ENCODE measurements around the gene SIX2. TPM values are rescaled to one million over a fixed set of nuclear protein-coding genes. Genes with fewer than 3 reads are reported as not detected.

The SIX2 gene
- total and polyA plus RNA-seq, 4 donors = not detected

DNA sequence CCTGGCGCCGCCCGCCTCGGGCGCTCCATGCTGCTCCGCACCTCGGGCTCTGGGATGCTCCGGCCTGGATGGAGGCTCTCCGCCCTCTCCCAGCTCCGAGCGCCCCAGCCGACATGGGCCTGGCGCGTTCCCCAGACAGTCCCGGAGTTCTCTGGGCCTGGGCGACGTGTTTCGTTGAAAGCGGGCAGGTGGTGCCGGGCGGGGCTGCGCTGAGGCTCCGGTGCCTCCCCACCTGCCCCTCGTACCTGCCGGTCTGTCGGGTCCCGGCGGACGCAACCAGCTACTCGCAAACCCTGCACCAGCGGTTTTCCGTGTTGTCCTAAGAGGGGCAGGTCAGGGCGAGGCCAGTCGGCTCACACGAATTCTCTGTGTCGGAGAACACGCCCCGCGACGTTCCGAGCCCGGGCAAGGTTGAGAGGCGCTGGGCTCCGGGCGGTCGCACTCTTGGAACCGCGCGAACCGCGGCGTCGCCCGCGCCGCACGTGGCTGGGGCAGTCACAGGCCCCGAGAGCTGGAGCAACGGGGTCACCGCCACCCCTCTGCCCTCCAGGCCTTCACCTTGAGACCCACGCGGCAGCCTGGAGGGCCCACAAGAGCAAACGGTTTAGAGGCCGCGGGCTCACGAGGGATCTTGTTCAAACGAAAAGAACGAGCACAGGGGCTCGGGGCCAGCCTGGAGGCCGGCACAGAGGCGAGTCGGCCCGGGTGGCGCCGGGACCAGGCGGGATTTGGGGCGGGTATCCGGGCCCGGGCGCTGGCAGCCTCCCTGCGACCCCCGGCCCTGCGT, 4.2 kb upstream of the SIX2 start:
- no peaks in the 10 kb centered on the region for H3K36me3 ChIP-seq (ENCODE audit: control insufficient read depth in 4 of 4, insufficient read depth in 3 of 4, low read depth in 1 of 4, low read length in 3 of 4)
- DNase-seq (ENCODE audit: low spot score) = no peak
- no peak for TF ChIP-seq TAF1 (conservative IDR thresholded peaks at IDR 0.05)
- TF ChIP-seq JUND (IDR thresholded peaks at IDR 0.05) = no peak
- TF ChIP-seq, protein P1, sequence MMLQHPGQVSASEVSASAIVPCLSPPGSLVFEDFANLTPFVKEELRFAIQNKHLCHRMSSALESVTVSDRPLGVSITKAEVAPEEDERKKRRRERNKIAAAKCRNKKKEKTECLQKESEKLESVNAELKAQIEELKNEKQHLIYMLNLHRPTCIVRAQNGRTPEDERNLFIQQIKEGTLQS (IDR thresholded peaks at IDR 0.05) = no peak
- TF ChIP-seq RXRA (IDR thresholded peaks at IDR 0.05) = no peak
- TF ChIP-seq, protein P2, sequence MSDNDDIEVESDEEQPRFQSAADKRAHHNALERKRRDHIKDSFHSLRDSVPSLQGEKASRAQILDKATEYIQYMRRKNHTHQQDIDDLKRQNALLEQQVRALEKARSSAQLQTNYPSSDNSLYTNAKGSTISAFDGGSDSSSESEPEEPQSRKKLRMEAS (IDR thresholded peaks at IDR 0.05) = no peak
- no peak for TF ChIP-seq FOXA1 (IDR thresholded peaks at IDR 0.05)
- no peak for TF ChIP-seq NR2F2 (IDR thresholded peaks at IDR 0.05)
- no peak for TF ChIP-seq EGR1 (IDR thresholded peaks at IDR 0.05; ENCODE audit: low read depth in 2 of 2)
- no peak for TF ChIP-seq HNF4A (conservative IDR thresholded peaks at IDR 0.05)
- TF ChIP-seq HNF4G (IDR thresholded peaks at IDR 0.05) = no peak
- TF ChIP-seq, protein P3, sequence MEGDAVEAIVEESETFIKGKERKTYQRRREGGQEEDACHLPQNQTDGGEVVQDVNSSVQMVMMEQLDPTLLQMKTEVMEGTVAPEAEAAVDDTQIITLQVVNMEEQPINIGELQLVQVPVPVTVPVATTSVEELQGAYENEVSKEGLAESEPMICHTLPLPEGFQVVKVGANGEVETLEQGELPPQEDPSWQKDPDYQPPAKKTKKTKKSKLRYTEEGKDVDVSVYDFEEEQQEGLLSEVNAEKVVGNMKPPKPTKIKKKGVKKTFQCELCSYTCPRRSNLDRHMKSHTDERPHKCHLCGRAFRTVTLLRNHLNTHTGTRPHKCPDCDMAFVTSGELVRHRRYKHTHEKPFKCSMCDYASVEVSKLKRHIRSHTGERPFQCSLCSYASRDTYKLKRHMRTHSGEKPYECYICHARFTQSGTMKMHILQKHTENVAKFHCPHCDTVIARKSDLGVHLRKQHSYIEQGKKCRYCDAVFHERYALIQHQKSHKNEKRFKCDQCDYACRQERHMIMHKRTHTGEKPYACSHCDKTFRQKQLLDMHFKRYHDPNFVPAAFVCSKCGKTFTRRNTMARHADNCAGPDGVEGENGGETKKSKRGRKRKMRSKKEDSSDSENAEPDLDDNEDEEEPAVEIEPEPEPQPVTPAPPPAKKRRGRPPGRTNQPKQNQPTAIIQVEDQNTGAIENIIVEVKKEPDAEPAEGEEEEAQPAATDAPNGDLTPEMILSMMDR (IDR thresholded peaks at IDR 0.05; ENCODE audit: low read depth, low read length, missing input control) = no peak
- peaks cover 4 to 33% (median 20%) of the 10 kb centered on the region in 4 donors for H3K27me3 ChIP-seq (ENCODE audit: control insufficient read depth in 4 of 4, insufficient read depth in 4 of 4, low read length in 3 of 4)
- WGBS = 8% methylated on average over 83 of the region's 83 CpGs
- H3K4me1 ChIP-seq (ENCODE audit: control insufficient read depth in 4 of 4, insufficient read depth in 4 of 4, low read length in 3 of 4) = peaks cover 24 to 31% (median 29%) of the 10 kb centered on the region in 4 donors
- peaks cover 0 to 5% (median 0%) of the 10 kb centered on the region in 4 donors for H3K9me3 ChIP-seq (ENCODE audit: control insufficient read depth in 4 of 4, low read length in 3 of 4)
- peak overlapping the region in 1 of 3 donors; percentile 30 for H3K4me3 ChIP-seq (ENCODE audit: low read depth in 1 of 3, low read length in 3 of 3)
- H3K27ac ChIP-seq (ENCODE audit: low read depth in 1 of 2, low read length in 2 of 2) = no peak overlapping the region
- no peak overlapping the region for H3K9ac ChIP-seq (ENCODE audit: low read depth in 1 of 2, low read length in 2 of 2)

DNA sequence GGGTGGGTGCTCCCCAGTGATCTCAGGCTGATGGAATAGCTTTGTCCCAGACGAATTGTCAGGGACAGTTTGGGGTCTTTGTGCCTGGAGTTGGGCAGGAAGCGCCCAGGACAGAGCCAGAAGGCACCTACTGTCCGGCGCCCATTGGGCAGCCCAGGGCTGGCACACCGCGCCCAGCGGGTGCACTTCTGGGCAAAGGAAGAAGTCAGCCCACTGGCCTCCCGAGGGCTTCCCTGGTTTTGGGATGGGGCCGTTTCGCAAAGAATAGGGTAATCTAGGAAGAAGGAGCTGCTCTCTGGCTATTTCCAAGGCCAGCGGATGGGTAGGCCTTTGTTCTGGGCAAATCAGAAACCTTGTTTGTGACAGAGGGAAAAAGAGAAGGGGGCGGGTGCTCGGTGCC, 3.5 kb upstream of the SIX2 start:
- 24% methylated on average over 13 of the region's 13 CpGs for WGBS
- DNase-seq (ENCODE audit: low spot score) = no peak
- H3K9me3 ChIP-seq (ENCODE audit: control insufficient read depth in 4 of 4, low read length in 3 of 4) = peaks cover 0 to 5% (median 0%) of the 10 kb centered on the region in 4 donors
- H3K27me3 ChIP-seq (ENCODE audit: control insufficient read depth in 4 of 4, insufficient read depth in 4 of 4, low read length in 3 of 4) = peaks cover 4 to 39% (median 22%) of the 10 kb centered on the region in 4 donors
- peaks cover 29 to 34% (median 31%) of the 10 kb centered on the region in 4 donors for H3K4me1 ChIP-seq (ENCODE audit: control insufficient read depth in 4 of 4, insufficient read depth in 4 of 4, low read length in 3 of 4)
- H3K4me3 ChIP-seq (ENCODE audit: low read depth in 1 of 3, low read length in 3 of 3) = no peak overlapping the region
- H3K9ac ChIP-seq (ENCODE audit: low read depth in 1 of 2, low read length in 2 of 2) = no peak overlapping the region
- no peaks in the 10 kb centered on the region for H3K36me3 ChIP-seq (ENCODE audit: control insufficient read depth in 4 of 4, insufficient read depth in 3 of 4, low read depth in 1 of 4, low read length in 3 of 4)
- TF ChIP-seq RXRA (IDR thresholded peaks at IDR 0.05) (no peak), YY1 (IDR thresholded peaks at IDR 0.05) (no peak), HNF4A (conservative IDR thresholded peaks at IDR 0.05) (no peak), SP1 (IDR thresholded peaks at IDR 0.05) (no peak), EGR1 (IDR thresholded peaks at IDR 0.05; ENCODE audit: low read depth in 2 of 2) (no peak), HNF4G (IDR thresholded peaks at IDR 0.05) (no peak), GABPA (IDR thresholded peaks at IDR 0.05 in 1 of 2, conservative IDR thresholded peaks at IDR 0.05 in 1 of 2) (no peak), FOXA2 (IDR thresholded peaks at IDR 0.05) (no peak), NR2F2 (IDR thresholded peaks at IDR 0.05) (no peak), FOXA1 (IDR thresholded peaks at IDR 0.05) (no peak), JUND (IDR thresholded peaks at IDR 0.05) (no peak), TAF1 (conservative IDR thresholded peaks at IDR 0.05) (no peak), RAD21 (IDR thresholded peaks at IDR 0.05) (no peak)
- TF ChIP-seq, protein P1 (IDR thresholded peaks at IDR 0.05) = no peak
- TF ChIP-seq, protein P3 (IDR thresholded peaks at IDR 0.05; ENCODE audit: low read depth, low read length, missing input control) = no peak
- TF ChIP-seq, protein P4, sequence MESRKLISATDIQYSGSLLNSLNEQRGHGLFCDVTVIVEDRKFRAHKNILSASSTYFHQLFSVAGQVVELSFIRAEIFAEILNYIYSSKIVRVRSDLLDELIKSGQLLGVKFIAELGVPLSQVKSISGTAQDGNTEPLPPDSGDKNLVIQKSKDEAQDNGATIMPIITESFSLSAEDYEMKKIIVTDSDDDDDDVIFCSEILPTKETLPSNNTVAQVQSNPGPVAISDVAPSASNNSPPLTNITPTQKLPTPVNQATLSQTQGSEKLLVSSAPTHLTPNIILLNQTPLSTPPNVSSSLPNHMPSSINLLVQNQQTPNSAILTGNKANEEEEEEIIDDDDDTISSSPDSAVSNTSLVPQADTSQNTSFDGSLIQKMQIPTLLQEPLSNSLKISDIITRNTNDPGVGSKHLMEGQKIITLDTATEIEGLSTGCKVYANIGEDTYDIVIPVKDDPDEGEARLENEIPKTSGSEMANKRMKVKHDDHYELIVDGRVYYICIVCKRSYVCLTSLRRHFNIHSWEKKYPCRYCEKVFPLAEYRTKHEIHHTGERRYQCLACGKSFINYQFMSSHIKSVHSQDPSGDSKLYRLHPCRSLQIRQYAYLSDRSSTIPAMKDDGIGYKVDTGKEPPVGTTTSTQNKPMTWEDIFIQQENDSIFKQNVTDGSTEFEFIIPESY (IDR thresholded peaks at IDR 0.05) = no peak
- TF ChIP-seq, protein P2 (IDR thresholded peaks at IDR 0.05) = no peak
- TF ChIP-seq, protein P5, sequence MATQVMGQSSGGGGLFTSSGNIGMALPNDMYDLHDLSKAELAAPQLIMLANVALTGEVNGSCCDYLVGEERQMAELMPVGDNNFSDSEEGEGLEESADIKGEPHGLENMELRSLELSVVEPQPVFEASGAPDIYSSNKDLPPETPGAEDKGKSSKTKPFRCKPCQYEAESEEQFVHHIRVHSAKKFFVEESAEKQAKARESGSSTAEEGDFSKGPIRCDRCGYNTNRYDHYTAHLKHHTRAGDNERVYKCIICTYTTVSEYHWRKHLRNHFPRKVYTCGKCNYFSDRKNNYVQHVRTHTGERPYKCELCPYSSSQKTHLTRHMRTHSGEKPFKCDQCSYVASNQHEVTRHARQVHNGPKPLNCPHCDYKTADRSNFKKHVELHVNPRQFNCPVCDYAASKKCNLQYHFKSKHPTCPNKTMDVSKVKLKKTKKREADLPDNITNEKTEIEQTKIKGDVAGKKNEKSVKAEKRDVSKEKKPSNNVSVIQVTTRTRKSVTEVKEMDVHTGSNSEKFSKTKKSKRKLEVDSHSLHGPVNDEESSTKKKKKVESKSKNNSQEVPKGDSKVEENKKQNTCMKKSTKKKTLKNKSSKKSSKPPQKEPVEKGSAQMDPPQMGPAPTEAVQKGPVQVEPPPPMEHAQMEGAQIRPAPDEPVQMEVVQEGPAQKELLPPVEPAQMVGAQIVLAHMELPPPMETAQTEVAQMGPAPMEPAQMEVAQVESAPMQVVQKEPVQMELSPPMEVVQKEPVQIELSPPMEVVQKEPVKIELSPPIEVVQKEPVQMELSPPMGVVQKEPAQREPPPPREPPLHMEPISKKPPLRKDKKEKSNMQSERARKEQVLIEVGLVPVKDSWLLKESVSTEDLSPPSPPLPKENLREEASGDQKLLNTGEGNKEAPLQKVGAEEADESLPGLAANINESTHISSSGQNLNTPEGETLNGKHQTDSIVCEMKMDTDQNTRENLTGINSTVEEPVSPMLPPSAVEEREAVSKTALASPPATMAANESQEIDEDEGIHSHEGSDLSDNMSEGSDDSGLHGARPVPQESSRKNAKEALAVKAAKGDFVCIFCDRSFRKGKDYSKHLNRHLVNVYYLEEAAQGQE (IDR thresholded peaks at IDR 0.05) = no peak
- H3K27ac ChIP-seq (ENCODE audit: low read depth in 1 of 2, low read length in 2 of 2) = no peak overlapping the region
